B cell (primary cell): ENCODE data around the gene ACAD8. TPM values are rescaled to one million over a fixed set of nuclear protein-coding genes. Genes with fewer than 3 reads are reported as not detected.

Experiments used
- ATAC-seq: fragments of 200-7000 bp; cut with Tn5 transposase; one replicate; pipeline ENCODE4 v1.10.0; 2021; ENCODE audit warnings: low read depth, mild to moderate bottlenecking, moderate number of reproducible peaks, moderate library complexity
- CTCF ChIA-PET: fragments of 350-600 bp; sonication (Branson Sonifier 250); formaldehyde crosslinking; loops from one replicate; lab custom pipeline; 2021; ENCODE audit warnings: antibody characterized with exemption, inconsistent platforms; lab: Charles Lee
- POLR2A ChIA-PET: fragments of 350-600 bp; sonication (Branson Sonifier 250); formaldehyde crosslinking; loops from one replicate; lab custom pipeline; 2021; ENCODE audit warnings: antibody characterized with exemption; lab: Charles Lee
- DNase-seq: peaks from one replicate; pipeline ENCODE4 v3.0.0; 2013
- H2AFZ ChIP-seq: 2 replicates; pipeline ENCODE4 v1.6.1; 2012; ENCODE audit warnings: mild to moderate bottlenecking, low read depth, low read length; ENCODE audit not compliant: insufficient read depth, poor library complexity, severe bottlenecking
- H3K27ac ChIP-seq, 2 donors: 1 replicate in 1 of 2; 2 replicates in 1 of 2; pipeline ENCODE4 v1.5.1; 2012 to 2013; ENCODE audit warnings: low read length in 2 of 2, mild to moderate bottlenecking in 2 of 2, moderate library complexity in 1 of 2
- H3K27me3 ChIP-seq, 4 experiments: fragments of 200-600 bp in 1 of 4; sonication (generic) in 1 of 4; replicated peaks in 1 of 4; 1 replicate in 2 of 4; 2 replicates in 2 of 4; pipeline versions ENCODE4 v1.6.1 to v1.7.0; 2013 to 2016; ENCODE audit warnings: low read length in 3 of 4, mild to moderate bottlenecking in 2 of 4, mixed read lengths in 1 of 4, moderate library complexity in 1 of 4; ENCODE audit not compliant: insufficient read depth in 4 of 4, control insufficient read depth in 3 of 4; ENCODE audit errors: control extremely low read depth in 1 of 4
- H3K36me3 ChIP-seq, 2 experiments: replicated peaks in 1 of 2; 1 replicate in 1 of 2; 2 replicates in 1 of 2; pipeline versions ENCODE4 v1.6.1 to v1.7.1; 2013; ENCODE audit warnings: low read length in 1 of 2; ENCODE audit not compliant: insufficient read depth in 2 of 2, control insufficient read depth in 1 of 2; ENCODE audit errors: control extremely low read depth in 1 of 2, extremely low read depth in 1 of 2
- H3K4me1 ChIP-seq, 2 donors: fragments of 200-600 bp in 1 of 2; sonication (generic) in 1 of 2; 1 replicate in 1 of 2; 2 replicates in 1 of 2; pipeline versions ENCODE4 v1.5.1 to v1.6.1; 2013 to 2017; ENCODE audit warnings: low read length in 2 of 2; ENCODE audit not compliant: control insufficient read depth in 2 of 2, insufficient read depth in 2 of 2
- H3K4me2 ChIP-seq: replicated peaks from 2 replicates; pipeline ENCODE3; 2012; ENCODE audit warnings: mild to moderate bottlenecking, low read depth, low read length; ENCODE audit not compliant: poor library complexity, severe bottlenecking
- H3K4me3 ChIP-seq, 5 experiments: fragments of 200-600 bp in 1 of 5; sonication (generic) in 1 of 5; 1 replicate in 3 of 5; 2 replicates in 2 of 5; pipeline versions ENCODE4 v1.5.1 to v1.7.0; 2011 to 2016; ENCODE audit warnings: low read length in 4 of 5, mild to moderate bottlenecking in 4 of 5, low read depth in 2 of 5, control low read depth in 1 of 5, moderate library complexity in 1 of 5; ENCODE audit not compliant: insufficient read depth in 1 of 5; ENCODE audit errors: control extremely low read depth in 1 of 5, extremely low read depth in 1 of 5
- H3K79me2 ChIP-seq: fragments of 200-600 bp; sonication (generic); one replicate; pipeline ENCODE4 v1.6.0; 2016; ENCODE audit warnings: low read length; ENCODE audit not compliant: control insufficient read depth, insufficient read depth
- H3K9ac ChIP-seq: fragments of 200-600 bp; sonication (generic); 2 replicates; pipeline ENCODE4 v1.6.1; 2017; ENCODE audit warnings: mild to moderate bottlenecking, low read length, moderate library complexity
- H3K9me3 ChIP-seq, 3 donors: one replicate each; pipeline versions ENCODE4 v1.6.1 to v1.7.1; 2013; ENCODE audit warnings: low read length in 2 of 3; ENCODE audit not compliant: control insufficient read depth in 2 of 3, insufficient read depth in 1 of 3; ENCODE audit errors: control extremely low read depth in 1 of 3
- H4K20me1 ChIP-seq: 2 replicates; pipeline ENCODE4 v1.6.0; 2012; ENCODE audit warnings: mild to moderate bottlenecking, low read length; ENCODE audit not compliant: insufficient read depth, control insufficient read depth, poor library complexity, severe bottlenecking
- H3K27ac Mint-ChIP-seq: one replicate; pipeline ENCODE4 v1.8.0; 2021; ENCODE audit warnings: mixed read lengths
- H3K27me3 Mint-ChIP-seq: one replicate; pipeline ENCODE4 v1.8.0; 2021; ENCODE audit warnings: mixed read lengths
- H3K4me1 Mint-ChIP-seq: one replicate; pipeline ENCODE4 v1.8.0; 2021; ENCODE audit warnings: mixed read lengths
- H3K4me3 Mint-ChIP-seq: one replicate; pipeline ENCODE4 v1.8.0; 2021; ENCODE audit warnings: mixed read lengths
- H3K9me3 Mint-ChIP-seq: one replicate; pipeline ENCODE4 v1.8.0; 2022; ENCODE audit warnings: mixed read lengths; ENCODE audit not compliant: insufficient read depth
- CTCF ChIP-seq: fragments of 200-600 bp; IDR thresholded peaks from one replicate; pipeline ENCODE4 v1.8.0; 2022; ENCODE audit warnings: antibody characterized with exemption, mild to moderate bottlenecking
- EZH2 ChIP-seq: IDR thresholded peaks from 2 replicates; pipeline ENCODE4 v1.6.1; 2012; ENCODE audit warnings: borderline replicate concordance, low read depth, mild to moderate bottlenecking, moderate library complexity, low read length; ENCODE audit not compliant: insufficient read depth, poor library complexity, severe bottlenecking
- WGBS: methylation state at CpG from one replicate; pipeline ENCODE4 v1.1.5; 2013; ENCODE audit warnings: missing lambda C conversion rate; ENCODE audit not compliant: insufficient coverage; 5-methylcytosine and 5-hydroxymethylcytosine counted together
- intact Hi-C: fragments of 100-400 bp; cut with micrococcal nuclease; formaldehyde crosslinking; loops from one replicate; pipeline ENCODE4 v1.10.0; 2022
- polyA plus RNA-seq: library from polyadenylated mRNA; depleted of rRNA; stranded (reverse); fragments of >200 nt; gene quantifications from 2 replicates; pipeline ENCODE4 v1.2.3, GENCODE V29; 2012
- total RNA-seq, 2 donors: library from RNA; stranded (reverse); fragments of 120-200 nt in 1 of 2; gene quantifications; 1 replicate in 1 of 2; 2 replicates in 1 of 2; pipeline versions ENCODE4 v1.2.3 to v1.2.4, GENCODE V29; 2013 to 2022

Gene ACAD8
- total and polyA plus RNA-seq, 2 donors (not counting 1 experiment from before 2014, with no cell fraction given): 26.5 to 33.6 TPM

GRCh38 chr11:134250675-134251074, 2.7 kb upstream of the ACAD8 start:
- Histone ChIP-seq H3K36me3 (peaks cover 0 to 44% of the 10 kb centered on the region in 2 experiments), H3K4me2 (no peak overlapping the region), H3K9ac (no peak overlapping the region), H3K4me3 (no peak overlapping the region), H3K9me3 (no peaks in the 10 kb centered on the region), H3K4me1 (peaks cover 10 to 15% of the 10 kb centered on the region in 2 donors), H2AFZ (no peak overlapping the region), H3K27me3 (no peaks in the 10 kb centered on the region), H3K27ac (no peak overlapping the region), H3K79me2 (peaks cover 7% of the 10 kb centered on the region), H4K20me1 (no peaks in the 10 kb centered on the region)
- ChIA-PET POLR2A (no interaction called here), CTCF (interaction anchor here (0.7 to 2.1 kb wide), 5 partner anchors 26 to 200 kb away, joined by 3 to 8 read pairs (median 3); partner anchors contain the start of genes NCAPD3 and VPS26B)
- Mint-ChIP-seq H3K4me1 (peaks cover 28% of the 10 kb centered on the region), H3K27ac (no peak overlapping the region), H3K9me3 (no peaks in the 10 kb centered on the region), H3K27me3 (no peaks in the 10 kb centered on the region), H3K4me3 (no peak overlapping the region)
- intact Hi-C loops: no loop called here
- ATAC-seq (no peak), DNase-seq (no peak)
- TF ChIP-seq EZH2 (no peak), CTCF (no peak)
- WGBS: 91% methylated on average over 2 of the region's 2 CpGs

GRCh38 chr11:134252346-134253187, 801 bp upstream of the ACAD8 start:
- Mint-ChIP-seq H3K4me3 (peak overlapping the region; percentile 91), H3K9me3 (no peaks in the 10 kb centered on the region), H3K27ac (peak overlapping the region; percentile 18), H3K27me3 (no peaks in the 10 kb centered on the region), H3K4me1 (peaks cover 28% of the 10 kb centered on the region)
- Histone ChIP-seq H3K79me2 (peaks cover 7% of the 10 kb centered on the region), H3K4me2 (peak overlapping the region; percentile 94), H3K27me3 (no peaks in the 10 kb centered on the region), H3K9me3 (no peaks in the 10 kb centered on the region), H3K4me3 (peak overlapping the region; percentile 81 to 100 (median 93)), H3K36me3 (peaks cover 0 to 29% of the 10 kb centered on the region in 2 experiments), H2AFZ (peak overlapping the region; percentile 95), H3K9ac (peak overlapping the region; percentile 82), H4K20me1 (no peaks in the 10 kb centered on the region), H3K4me1 (peaks cover 10 to 15% of the 10 kb centered on the region in 2 donors), H3K27ac (no peak overlapping the region)
- ATAC-seq (no peak), DNase-seq (no peak)
- no peak for TF ChIP-seq CTCF
- no peak for TF ChIP-seq EZH2
- CTCF ChIA-PET: interaction anchor here (1.0 to 3.3 kb wide), 8 partner anchors 9 to 42 kb away, joined by 3 to 14 read pairs (median 4); partner anchors contain the start of genes NCAPD3 and VPS26B
- WGBS: 12% methylated on average over 18 of the region's 27 CpGs
- POLR2A ChIA-PET: interaction anchor here (1.4 kb wide), 1 partner anchor 28 kb away, joined by 6 read pairs; the partner anchor contains the start of genes NCAPD3 and VPS26B
- intact Hi-C loops: loop anchor here (1.0 to 2.0 kb wide), 5 partner anchors 24 to 183 kb away; partner anchors contain the start of genes GLB1L2, JAM3 and VPS26B
